ENCODE measurements around the gene SPAG16. TPM values are rescaled to one million over a fixed set of nuclear protein-coding genes. Genes with fewer than 3 reads are reported as not detected.

The SPAG16 gene
- total RNA-seq, 1 experiment from 2014 or later, result 0.30 TPM

DNA sequence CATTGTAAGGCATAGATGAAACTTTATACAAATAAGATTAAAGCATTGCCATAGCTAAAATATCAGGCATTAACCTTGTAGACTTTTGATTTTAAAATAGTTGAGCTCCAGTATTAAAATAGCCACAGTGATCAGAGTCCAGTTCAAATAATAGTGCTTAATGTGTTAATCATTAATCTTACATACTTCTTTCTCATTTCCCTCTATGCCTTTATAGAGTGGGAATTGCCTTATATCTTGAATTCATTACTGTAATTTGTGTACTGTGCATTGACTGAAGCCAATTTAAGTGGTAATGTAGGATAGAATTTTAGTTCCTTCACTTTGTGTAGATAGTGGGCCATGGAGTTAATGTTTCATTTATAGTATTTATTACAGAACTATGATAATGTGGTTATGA, 577.4 kb downstream of the SPAG16 start:
- RAD21 ChIA-PET (ENCODE audit: low non-redundant PET in 1 of 2, low total read pairs in 2 of 2, uncharacterized antibody in 2 of 2, unreplicated experiment in 2 of 2), result no interaction called here
- POLR2A ChIA-PET, result no interaction called here
- BruUV-seq (replicated peaks), result no TSS peak

More for the DNA sequence above, 577.4 kb downstream of the SPAG16 start:
- peaks cover 3% of the 10 kb centered on the region; the same call in 1 of the 2 replicates for H3K9me2 ChIP-seq (ENCODE audit: insufficient read depth)
- no peak overlapping the region for H2AFZ ChIP-seq (ENCODE audit: low read depth, low read length, poor library complexity, severe bottlenecking)
- H3K79me2 ChIP-seq (ENCODE audit: insufficient read depth, low read length), result no peaks in the 10 kb centered on the region
- no peaks in the 10 kb centered on the region for H4K20me1 ChIP-seq (ENCODE audit: insufficient read depth)
- CTCF ChIA-PET, result no interaction called here
- no peak overlapping the region for H3K27ac ChIP-seq (ENCODE audit: low read depth, low read length)
- ATAC-seq (no peak), DNase-seq (ENCODE audit: low read depth, low spot score) (no peak)
- no peaks in the 10 kb centered on the region for H3K9me3 ChIP-seq (ENCODE audit: control insufficient read depth in 1 of 2, insufficient read depth in 1 of 2, low read depth in 1 of 2, low read length in 2 of 2)
- intact Hi-C loops (cut with micrococcal nuclease), result no loop called here
- no peak for TF ChIP-seq JUND (IDR thresholded peaks at IDR 0.05)
- no peak for TF ChIP-seq POLR2A (IDR thresholded peaks at IDR 0.05; ENCODE audit: borderline replicate concordance, extremely low read depth, insufficient read depth, insufficient read length)
- TF ChIP-seq ZNF274 (IDR thresholded peaks at IDR 0.05; ENCODE audit: low read depth, low read length), result no peak
- TF ChIP-seq ELF1 (IDR thresholded peaks at IDR 0.05; ENCODE audit: borderline replicate concordance, low read depth), result no peak
- TF ChIP-seq, protein P1, sequence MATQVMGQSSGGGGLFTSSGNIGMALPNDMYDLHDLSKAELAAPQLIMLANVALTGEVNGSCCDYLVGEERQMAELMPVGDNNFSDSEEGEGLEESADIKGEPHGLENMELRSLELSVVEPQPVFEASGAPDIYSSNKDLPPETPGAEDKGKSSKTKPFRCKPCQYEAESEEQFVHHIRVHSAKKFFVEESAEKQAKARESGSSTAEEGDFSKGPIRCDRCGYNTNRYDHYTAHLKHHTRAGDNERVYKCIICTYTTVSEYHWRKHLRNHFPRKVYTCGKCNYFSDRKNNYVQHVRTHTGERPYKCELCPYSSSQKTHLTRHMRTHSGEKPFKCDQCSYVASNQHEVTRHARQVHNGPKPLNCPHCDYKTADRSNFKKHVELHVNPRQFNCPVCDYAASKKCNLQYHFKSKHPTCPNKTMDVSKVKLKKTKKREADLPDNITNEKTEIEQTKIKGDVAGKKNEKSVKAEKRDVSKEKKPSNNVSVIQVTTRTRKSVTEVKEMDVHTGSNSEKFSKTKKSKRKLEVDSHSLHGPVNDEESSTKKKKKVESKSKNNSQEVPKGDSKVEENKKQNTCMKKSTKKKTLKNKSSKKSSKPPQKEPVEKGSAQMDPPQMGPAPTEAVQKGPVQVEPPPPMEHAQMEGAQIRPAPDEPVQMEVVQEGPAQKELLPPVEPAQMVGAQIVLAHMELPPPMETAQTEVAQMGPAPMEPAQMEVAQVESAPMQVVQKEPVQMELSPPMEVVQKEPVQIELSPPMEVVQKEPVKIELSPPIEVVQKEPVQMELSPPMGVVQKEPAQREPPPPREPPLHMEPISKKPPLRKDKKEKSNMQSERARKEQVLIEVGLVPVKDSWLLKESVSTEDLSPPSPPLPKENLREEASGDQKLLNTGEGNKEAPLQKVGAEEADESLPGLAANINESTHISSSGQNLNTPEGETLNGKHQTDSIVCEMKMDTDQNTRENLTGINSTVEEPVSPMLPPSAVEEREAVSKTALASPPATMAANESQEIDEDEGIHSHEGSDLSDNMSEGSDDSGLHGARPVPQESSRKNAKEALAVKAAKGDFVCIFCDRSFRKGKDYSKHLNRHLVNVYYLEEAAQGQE (IDR thresholded peaks at IDR 0.05; ENCODE audit: low read depth), result no peak
- TF ChIP-seq EZH2phosphoT487 (IDR thresholded peaks at IDR 0.05; ENCODE audit: borderline replicate concordance), result no peak
- TF ChIP-seq, protein P2, sequence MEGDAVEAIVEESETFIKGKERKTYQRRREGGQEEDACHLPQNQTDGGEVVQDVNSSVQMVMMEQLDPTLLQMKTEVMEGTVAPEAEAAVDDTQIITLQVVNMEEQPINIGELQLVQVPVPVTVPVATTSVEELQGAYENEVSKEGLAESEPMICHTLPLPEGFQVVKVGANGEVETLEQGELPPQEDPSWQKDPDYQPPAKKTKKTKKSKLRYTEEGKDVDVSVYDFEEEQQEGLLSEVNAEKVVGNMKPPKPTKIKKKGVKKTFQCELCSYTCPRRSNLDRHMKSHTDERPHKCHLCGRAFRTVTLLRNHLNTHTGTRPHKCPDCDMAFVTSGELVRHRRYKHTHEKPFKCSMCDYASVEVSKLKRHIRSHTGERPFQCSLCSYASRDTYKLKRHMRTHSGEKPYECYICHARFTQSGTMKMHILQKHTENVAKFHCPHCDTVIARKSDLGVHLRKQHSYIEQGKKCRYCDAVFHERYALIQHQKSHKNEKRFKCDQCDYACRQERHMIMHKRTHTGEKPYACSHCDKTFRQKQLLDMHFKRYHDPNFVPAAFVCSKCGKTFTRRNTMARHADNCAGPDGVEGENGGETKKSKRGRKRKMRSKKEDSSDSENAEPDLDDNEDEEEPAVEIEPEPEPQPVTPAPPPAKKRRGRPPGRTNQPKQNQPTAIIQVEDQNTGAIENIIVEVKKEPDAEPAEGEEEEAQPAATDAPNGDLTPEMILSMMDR (IDR thresholded peaks at IDR 0.05 in 2 of 3, conservative IDR thresholded peaks at IDR 0.05 in 1 of 3; ENCODE audit: borderline replicate concordance in 1 of 3, insufficient read depth in 1 of 3, low read depth in 2 of 3, low read length in 2 of 3), result no peak
- TF ChIP-seq POLR2AphosphoS5 (IDR thresholded peaks at IDR 0.05; ENCODE audit: low read depth, low read length), result no peak
- TF ChIP-seq, protein P3, sequence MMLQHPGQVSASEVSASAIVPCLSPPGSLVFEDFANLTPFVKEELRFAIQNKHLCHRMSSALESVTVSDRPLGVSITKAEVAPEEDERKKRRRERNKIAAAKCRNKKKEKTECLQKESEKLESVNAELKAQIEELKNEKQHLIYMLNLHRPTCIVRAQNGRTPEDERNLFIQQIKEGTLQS (IDR thresholded peaks at IDR 0.05), result no peak
- TF ChIP-seq RAD21 (IDR thresholded peaks at IDR 0.05; ENCODE audit: low read depth), result no peak
- TF ChIP-seq SRF (IDR thresholded peaks at IDR 0.05; ENCODE audit: low read depth), result no peak
- TF ChIP-seq SP1 (IDR thresholded peaks at IDR 0.05; ENCODE audit: low read depth), result no peak
- TF ChIP-seq ZBTB33 (IDR thresholded peaks at IDR 0.05; ENCODE audit: extremely low read depth, insufficient replicate concordance, low read length), result no peak
- TF ChIP-seq CEBPB (IDR thresholded peaks at IDR 0.05; ENCODE audit: low read depth), result no peak
- TF ChIP-seq CBX3 (IDR thresholded peaks at IDR 0.05; ENCODE audit: low read depth), result no peak
- TF ChIP-seq MAX (IDR thresholded peaks at IDR 0.05), result no peak
- TF ChIP-seq YY1 (IDR thresholded peaks at IDR 0.05; ENCODE audit: extremely low read depth, insufficient replicate concordance, low read depth, low read length), result no peak
- no peak overlapping the region for H3K4me3 ChIP-seq (replicated peaks in 1 of 2; ENCODE audit: low read depth in 1 of 2, low read length in 2 of 2)
- H3K27me3 ChIP-seq (ENCODE audit: insufficient read depth, low read length), result no peaks in the 10 kb centered on the region
- no peak overlapping the region for H3K9ac ChIP-seq (ENCODE audit: low read length)
- H3K4me1 ChIP-seq (ENCODE audit: control insufficient read depth in 1 of 2, insufficient read depth in 2 of 2, low read length in 2 of 2), result no peaks in the 10 kb centered on the region
- no peak overlapping the region for H3K4me2 ChIP-seq (ENCODE audit: low read length)
- H3K36me3 ChIP-seq (ENCODE audit: control insufficient read depth in 1 of 2, insufficient read depth in 2 of 2, low read length in 2 of 2), result no peaks in the 10 kb centered on the region
